Fibroblast of the aortic adventitia (primary cell): ENCODE data around the gene C8B. TPM values are rescaled to one million over a fixed set of nuclear protein-coding genes. Genes with fewer than 3 reads are reported as not detected.
A peak's percentile ranks its signal among the peaks of the same experiment; 100 is the strongest.

Experiments
- DNase-seq: peaks from one replicate; pipeline ENCODE4 v3.0.0-alpha.2; 2010; ENCODE audit warnings: low read depth
- H3K4me3 ChIP-seq: 2 replicates; pipeline ENCODE4 v1.5.1; 2011; ENCODE audit warnings: low read depth, mild to moderate bottlenecking, control low read depth, low read length, moderate library complexity
- CTCF ChIP-seq: IDR thresholded peaks from 2 replicates; pipeline ENCODE4 v1.5.1; 2011; ENCODE audit warnings: mild to moderate bottlenecking, low read length, control low read depth, inconsistent platforms; ENCODE audit not compliant: insufficient read depth
- total RNA-seq: library from RNA; depleted of rRNA; stranded (reverse); fragments of >200 nt; gene quantifications from 2 replicates; pipeline ENCODE4 v1.2.3, GENCODE V29; 2012; ENCODE audit warnings: low replicate concordance

The C8B gene
- total RNA-seq, 1 donor, result not detected

- no peak for TF ChIP-seq CTCF
- no peak overlapping the region for H3K4me3 ChIP-seq
- DNase-seq, result peak; percentile 56
Measured at GRCh38 chr1:56898005-56898373, 67.8 kb downstream of the C8B start.

GRCh38 chr1:56897150-56898004 is 68.4 kb downstream of the C8B start:
- no peak overlapping the region for H3K4me3 ChIP-seq
- peak; percentile 92 for DNase-seq
- no peak for TF ChIP-seq CTCF

- no peak overlapping the region for H3K4me3 ChIP-seq
- no peak for DNase-seq
- no peak for TF ChIP-seq CTCF
Measured at GRCh38 chr1:56894014-56894413, 71.8 kb downstream of the C8B start.

GRCh38 chr1:56890229-56890628 is 75.6 kb downstream of the C8B start:
- no peak overlapping the region for H3K4me3 ChIP-seq
- no peak for DNase-seq
- TF ChIP-seq CTCF, result no peak

GRCh38 chr1:56881417-56881816 is 84.4 kb downstream of the C8B start:
- no peak for DNase-seq
- no peak for TF ChIP-seq CTCF
- H3K4me3 ChIP-seq, result no peak overlapping the region

GRCh38 chr1:56880774-56881173 is 85.0 kb downstream of the C8B start:
- TF ChIP-seq CTCF, result no peak

More at GRCh38 chr1:56880774-56881173, 85.0 kb downstream of the C8B start:
- no peak overlapping the region for H3K4me3 ChIP-seq
- DNase-seq, result no peak

Other genes starting within 250 kb of the C8B start
- gene FYB2, start 146.6 kb downstream of the C8B start, total RNA-seq, result not detected in 2 replicates
- gene C8A, start 111.2 kb downstream of the C8B start, total RNA-seq, result not detected in 2 replicates